Effector CD4-positive, alpha-beta T cell (primary cell): Measurements from ENCODE around the gene XYLT1.

Experiments used
- DNase-seq: peaks from one replicate; pipeline ENCODE4 v3.0.0-alpha.2; 2020

XYLT1 gene

GRCh38 chr16:17223576-17223975 lies 247.2 kb downstream of the XYLT1 start:
- no peak for DNase-seq

GRCh38 chr16:17222871-17223401 lies 247.8 kb downstream of the XYLT1 start:
- DNase-seq = no peak

- DNase-seq = no peak
Measured at GRCh38 chr16:17219991-17220390, 250.8 kb downstream of the XYLT1 start.

GRCh38 chr16:17215936-17216335 lies 254.8 kb downstream of the XYLT1 start:
- no peak for DNase-seq

- DNase-seq = no peak
Measured at GRCh38 chr16:17215306-17215705, 255.5 kb downstream of the XYLT1 start.

DNA sequence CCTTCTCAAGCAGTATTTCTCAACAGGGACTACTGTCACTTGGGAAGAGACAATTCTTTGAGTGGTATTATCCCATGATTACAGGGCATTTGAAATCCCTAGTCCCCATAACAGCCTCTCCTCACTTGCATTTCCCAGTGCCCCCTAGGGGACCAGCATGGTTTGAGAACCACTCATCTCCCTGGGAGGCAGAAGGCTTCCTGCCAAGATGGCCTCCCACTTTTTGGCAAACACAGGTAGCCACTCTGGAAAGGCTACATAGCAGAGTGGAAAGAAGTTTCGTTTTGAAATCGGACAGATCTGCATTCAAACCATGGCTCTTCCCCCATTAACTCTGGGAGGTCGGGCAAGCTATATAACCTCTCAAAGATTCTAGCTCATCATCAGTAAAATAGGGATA lies 256.8 kb downstream of the XYLT1 start:
- no peak for DNase-seq

DNA sequence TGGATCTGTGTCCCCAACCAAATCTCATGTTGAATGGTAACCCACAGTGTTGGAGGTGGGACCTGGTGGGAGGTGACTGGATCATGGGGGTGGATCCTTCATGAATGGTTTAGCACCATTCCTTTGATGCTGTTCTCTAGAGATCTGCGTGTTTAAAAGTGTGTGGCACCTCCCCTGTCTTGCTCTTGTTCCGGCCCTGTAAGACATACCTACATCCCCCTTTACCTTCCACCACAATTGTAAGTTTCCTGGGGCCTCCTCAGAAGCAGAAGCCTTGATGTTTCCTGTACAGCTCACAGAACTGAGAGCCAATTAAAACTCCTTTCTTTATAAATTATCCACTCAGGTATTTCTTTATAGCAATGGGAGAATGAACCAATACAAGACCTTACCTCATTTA lies 257.7 kb downstream of the XYLT1 start:
- no peak for DNase-seq

DNA sequence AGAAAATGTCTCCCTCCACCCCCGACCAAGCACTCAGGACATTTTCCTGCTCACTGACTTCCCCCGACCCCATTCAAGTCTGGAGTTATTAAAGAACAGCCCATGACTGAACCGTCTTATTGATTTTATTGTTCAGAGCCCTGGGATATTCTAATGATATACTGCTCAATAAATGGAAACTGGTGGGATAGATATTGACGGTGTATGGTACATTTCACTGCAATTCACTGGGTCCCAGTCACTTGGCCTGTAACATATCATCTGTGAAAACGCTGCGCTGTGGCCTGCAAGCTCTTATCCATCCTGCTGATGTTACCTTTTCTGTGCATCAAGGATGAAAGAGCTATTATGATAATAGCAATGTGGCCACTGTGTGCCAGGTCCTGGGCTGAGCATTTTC lies 258.2 kb downstream of the XYLT1 start:
- DNase-seq = no peak

DNA sequence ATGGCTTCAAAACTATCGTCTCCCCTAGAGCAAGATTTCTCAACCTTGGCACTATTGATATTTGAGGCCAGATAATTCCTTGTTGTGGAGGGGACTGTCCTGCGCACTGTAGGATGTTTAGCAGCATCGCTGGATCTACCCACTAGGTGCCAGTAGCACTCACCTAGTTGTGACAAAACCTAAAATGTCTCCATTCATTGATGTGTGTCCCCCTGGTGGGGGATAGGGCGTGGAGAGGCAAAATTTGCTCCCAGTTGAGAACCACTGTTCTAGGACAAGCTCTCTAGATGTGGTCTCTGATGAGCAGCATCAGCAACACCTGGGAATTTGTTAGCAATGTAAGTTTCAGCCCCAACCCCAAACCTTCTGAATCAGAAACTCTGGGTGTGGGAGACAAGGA lies 259.0 kb downstream of the XYLT1 start:
- DNase-seq = no peak

- DNase-seq = no peak
Measured at GRCh38 chr16:17206712-17207111, 264.0 kb downstream of the XYLT1 start.

- DNase-seq = no peak
Measured at GRCh38 chr16:17205279-17206211, 265.2 kb downstream of the XYLT1 start.

GRCh38 chr16:17204644-17205043 lies 266.1 kb downstream of the XYLT1 start:
- DNase-seq = no peak

GRCh38 chr16:17204206-17204605 lies 266.6 kb downstream of the XYLT1 start:
- no peak for DNase-seq

GRCh38 chr16:17203424-17203823 lies 267.3 kb downstream of the XYLT1 start:
- DNase-seq = no peak

DNA sequence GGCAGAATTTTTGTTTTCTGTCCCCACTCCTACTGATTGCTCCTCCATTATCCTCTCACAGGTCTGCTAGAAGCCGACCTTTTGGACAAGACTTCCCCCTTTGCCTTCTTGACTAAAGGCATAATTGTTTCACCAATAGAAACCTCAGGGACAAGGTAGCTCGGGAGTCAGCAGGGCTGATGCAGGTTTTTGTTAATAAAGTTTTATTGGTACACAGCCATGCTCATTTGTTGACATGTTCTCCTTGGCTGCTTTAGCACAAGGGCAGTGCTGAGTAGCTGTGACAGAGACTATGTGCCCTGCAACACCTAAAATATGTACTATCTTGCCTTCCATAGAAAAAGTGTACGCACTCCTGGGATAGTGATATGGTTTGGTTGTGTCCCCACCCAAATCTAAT lies 271.6 kb downstream of the XYLT1 start:
- DNase-seq = no peak

GRCh38 chr16:17196526-17196925 lies 274.2 kb downstream of the XYLT1 start:
- DNase-seq = no peak

- DNase-seq = peak; percentile 48
Measured at GRCh38 chr16:17194190-17194780, 276.5 kb downstream of the XYLT1 start.

- DNase-seq = no peak
Measured at GRCh38 chr16:17193566-17194100, 277.1 kb downstream of the XYLT1 start.

DNA sequence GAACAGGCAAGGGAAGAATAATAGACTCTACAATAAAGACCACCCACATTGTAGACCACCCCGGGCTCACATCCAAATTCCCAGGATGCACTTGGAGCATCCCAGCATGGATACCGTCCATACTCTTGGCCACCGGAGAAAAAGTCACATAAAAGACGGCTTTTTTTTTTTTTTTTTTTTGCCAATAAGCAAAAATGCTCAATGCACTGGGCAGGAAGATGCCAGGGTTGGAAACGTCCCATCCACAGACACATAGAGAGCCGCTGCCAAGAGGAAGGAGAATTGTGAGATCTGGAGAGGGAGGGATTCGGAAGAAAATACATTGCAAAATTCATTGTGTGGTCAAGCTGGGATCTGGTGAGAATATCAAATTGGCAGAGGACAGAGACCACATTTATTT lies 286.7 kb downstream of the XYLT1 start:
- DNase-seq = no peak

DNA sequence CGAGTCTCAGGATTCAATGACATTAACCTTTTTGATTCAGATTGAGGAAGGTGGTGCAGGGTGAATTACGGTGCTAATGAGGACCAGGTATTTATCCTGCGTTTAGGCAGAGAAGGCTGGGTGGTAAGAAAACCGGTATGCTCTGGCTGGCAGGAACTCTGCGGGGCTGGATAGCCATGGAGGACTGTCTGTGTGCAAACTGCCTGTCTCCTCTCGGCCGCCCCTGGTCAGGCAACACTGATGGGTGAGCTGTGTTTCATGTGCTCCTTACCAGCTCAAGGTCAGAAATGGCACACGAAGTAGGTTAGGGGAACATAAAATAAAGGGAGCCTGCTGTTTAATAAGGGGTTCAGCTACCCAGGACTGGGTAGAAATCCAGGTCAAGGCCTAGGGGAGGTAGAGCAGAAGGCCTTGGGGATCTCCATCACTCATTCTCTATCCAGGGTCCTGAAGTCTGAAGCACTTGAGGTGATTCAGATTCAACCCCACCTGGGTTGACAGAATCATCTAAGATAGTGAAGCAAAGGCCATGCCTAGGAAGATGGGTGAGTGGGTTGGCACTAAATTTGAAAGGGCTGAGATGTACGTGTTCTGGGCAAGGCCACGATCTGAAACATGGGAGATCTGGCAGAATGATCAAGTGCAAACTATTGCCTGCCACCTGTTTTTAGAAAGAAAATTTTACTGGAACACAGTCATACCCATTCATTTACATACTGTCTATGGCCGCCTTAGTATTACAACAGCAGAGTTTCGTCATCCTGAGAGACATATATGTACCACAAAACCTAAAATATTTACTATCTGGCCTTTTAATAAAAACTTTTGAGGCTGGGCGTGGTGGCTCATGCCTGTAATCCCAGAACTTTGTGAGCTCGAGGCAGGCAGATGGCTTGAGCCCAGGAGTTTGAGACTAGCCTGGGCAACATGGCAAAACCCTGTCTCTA lies 292.5 kb downstream of the XYLT1 start:
- DNase-seq = no peak

DNA sequence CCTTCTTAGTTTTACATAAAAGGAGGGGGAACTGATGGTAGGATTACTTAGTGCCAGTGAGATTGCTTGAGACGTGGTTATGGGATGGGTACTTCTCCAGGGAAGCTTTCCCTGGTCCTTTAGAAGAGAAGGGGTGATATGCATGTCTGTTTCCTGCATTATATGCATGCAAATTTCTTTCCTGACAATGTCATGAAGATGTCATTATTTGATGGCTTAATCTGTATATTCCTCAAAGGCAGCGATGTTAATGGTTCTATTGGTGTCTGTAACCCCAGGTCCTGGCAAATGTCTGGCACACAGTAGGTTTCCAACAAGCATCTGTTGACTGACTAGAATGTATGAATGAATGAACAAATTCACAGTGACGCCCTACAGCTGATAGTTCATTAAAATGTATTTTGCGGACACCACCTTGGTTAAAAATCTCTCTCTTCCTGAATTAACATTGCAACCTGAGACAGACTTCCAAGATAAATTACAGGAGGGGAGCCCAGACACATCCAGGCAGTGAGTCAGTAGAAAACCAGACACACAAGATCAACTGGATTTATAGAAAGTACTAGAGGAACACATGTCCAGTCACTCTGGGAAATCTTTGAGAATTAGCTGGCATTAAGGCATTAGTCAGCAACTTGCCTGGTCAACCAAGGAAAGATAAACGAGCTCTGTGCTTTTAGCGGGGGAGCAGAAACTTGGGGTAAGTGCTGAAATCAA lies 293.4 kb downstream of the XYLT1 start:
- no peak for DNase-seq

DNA sequence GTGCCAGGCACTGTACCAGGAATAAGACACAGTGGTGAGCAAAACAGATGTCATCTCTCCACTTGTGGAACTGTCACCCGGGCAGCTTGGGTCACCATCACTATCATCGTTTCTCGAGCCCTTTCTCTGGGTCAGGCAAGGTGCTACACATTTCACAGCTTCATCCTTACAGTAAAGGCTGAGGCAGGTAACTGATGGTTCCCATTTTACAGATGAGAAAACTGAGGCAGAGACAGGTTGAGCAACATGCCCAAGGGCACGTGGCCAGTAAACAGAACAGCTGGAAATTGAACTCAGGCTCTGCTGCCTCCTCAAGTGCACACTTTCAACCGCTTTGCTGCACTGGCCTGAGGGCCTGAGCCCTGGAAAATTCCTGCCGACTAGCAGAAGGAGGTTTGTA lies 294.6 kb downstream of the XYLT1 start:
- no peak for DNase-seq
